MM.1S (cell line): ENCODE measurements around the gene ADAMTSL1.

Source experiments
- CTCF ChIP-seq: fragments of 300-600 bp; sonication (generic); IDR thresholded peaks from 2 replicates; pipeline ENCODE4 v1.5.1; 2016; ENCODE audit warnings: antibody characterized with exemption, low read length, mixed read lengths
- EZH2 ChIP-seq: fragments of 300-600 bp; sonication (generic); optimal IDR thresholded peaks from 2 replicates; pipeline ENCODE3; 2017; ENCODE audit warnings: low read depth, mild to moderate bottlenecking, antibody characterized with exemption, low read length, mixed read lengths
- EZH2phosphoT487 ChIP-seq: fragments of 300-600 bp; sonication (generic); IDR thresholded peaks from 2 replicates; pipeline ENCODE4 v1.6.1; 2018; ENCODE audit warnings: antibody characterized with exemption, low read length

GRCh38 chr9:18569941-18570630 is 96.1 kb downstream of the ADAMTSL1 start:
- TF ChIP-seq CTCF (no peak), EZH2 (no peak), EZH2phosphoT487 (no peak)
